NT2/D1 (cell line): ENCODE data around the gene F2RL1.
"Not testable (repeated sequence)": the region's sequence is repeated elsewhere in the genome, so short reads cannot be mapped to it uniquely, and the experiment has no call there.

Experiments used
- DNase-seq: peaks from one replicate; pipeline ENCODE4 v3.0.0-alpha.2; 2011; ENCODE audit warnings: low read depth, low spot score
- H3K27me3 ChIP-seq: 2 replicates; pipeline ENCODE4 v1.6.0; 2011; ENCODE audit warnings: mild to moderate bottlenecking; ENCODE audit not compliant: insufficient read length, insufficient read depth
- H3K36me3 ChIP-seq: 2 replicates; pipeline ENCODE4 v1.6.1; 2011; ENCODE audit warnings: mild to moderate bottlenecking, low read length, mixed read lengths; ENCODE audit not compliant: insufficient read depth, insufficient read length
- H3K4me1 ChIP-seq: 2 replicates; pipeline ENCODE4 v1.5.1; 2011; ENCODE audit not compliant: insufficient read depth, insufficient read length
- H3K4me3 ChIP-seq: 2 replicates; pipeline ENCODE4 v1.5.1; 2011; ENCODE audit warnings: low read depth; ENCODE audit not compliant: insufficient read length
- H3K9ac ChIP-seq: 2 replicates; pipeline ENCODE4 v1.6.0; 2011; ENCODE audit warnings: low read depth; ENCODE audit not compliant: insufficient read length
- H3K9me3 ChIP-seq: 2 replicates; pipeline ENCODE4 v1.5.1; 2011; ENCODE audit warnings: mild to moderate bottlenecking, low read length; ENCODE audit not compliant: insufficient read depth
- SUZ12 ChIP-seq: IDR thresholded peaks from 2 replicates; pipeline ENCODE4 v1.6.1; 2011; ENCODE audit not compliant: insufficient read length, insufficient read depth; ENCODE audit errors: extremely low read depth
- YY1 ChIP-seq: IDR thresholded peaks from 2 replicates; pipeline ENCODE4 v1.6.1; 2011; ENCODE audit not compliant: insufficient read length, insufficient read depth
- ZNF274 ChIP-seq: IDR thresholded peaks from 2 replicates; pipeline ENCODE4 v1.6.1; 2011; ENCODE audit warnings: mild to moderate bottlenecking, low read depth, low read length

Gene F2RL1

GRCh38 chr5:76808141-76808691, 10.6 kb upstream of the F2RL1 start:
- no peak overlapping the region for H3K4me3 ChIP-seq
- peak overlapping the region; percentile 34 for H3K9ac ChIP-seq
- peaks cover 4% of the 10 kb centered on the region for H3K4me1 ChIP-seq
- TF ChIP-seq YY1 (no peak), SUZ12 (no peak), ZNF274 (no peak)
- no peaks in the 10 kb centered on the region for H3K27me3 ChIP-seq
- peaks cover 7% of the 10 kb centered on the region; the same call in 1 of the 2 replicates for H3K9me3 ChIP-seq
- peak; percentile 83 for DNase-seq
- no peaks in the 10 kb centered on the region for H3K36me3 ChIP-seq

- H3K9me3 ChIP-seq = peaks cover 7% of the 10 kb centered on the region; the same call in 1 of the 2 replicates
- no peaks in the 10 kb centered on the region for H3K27me3 ChIP-seq
- no peaks in the 10 kb centered on the region for H3K36me3 ChIP-seq
- peak overlapping the region; percentile 42 for H3K9ac ChIP-seq
- H3K4me3 ChIP-seq = no peak overlapping the region
- peaks cover 4% of the 10 kb centered on the region for H3K4me1 ChIP-seq
- DNase-seq = no peak
- TF ChIP-seq ZNF274 (no peak), SUZ12 (no peak), YY1 (no peak)
These were observed 9.7 kb upstream of the F2RL1 start for GRCh38 chr5:76809141-76809540.

GRCh38 chr5:76810236-76810635, 8.6 kb upstream of the F2RL1 start:
- no peak for DNase-seq
- peaks cover 7% of the 10 kb centered on the region; the same call in 1 of the 2 replicates for H3K9me3 ChIP-seq
- no peaks in the 10 kb centered on the region for H3K36me3 ChIP-seq
- H3K27me3 ChIP-seq = no peaks in the 10 kb centered on the region
- TF ChIP-seq ZNF274 = no peak
- no peak for TF ChIP-seq YY1
- no peak for TF ChIP-seq SUZ12
- no peak overlapping the region for H3K4me3 ChIP-seq
- no peak overlapping the region for H3K9ac ChIP-seq
- H3K4me1 ChIP-seq = peaks cover 4% of the 10 kb centered on the region

- H3K9me3 ChIP-seq = peaks cover 7% of the 10 kb centered on the region; the same call in 1 of the 2 replicates
- DNase-seq = no peak
- no peak for TF ChIP-seq YY1
- TF ChIP-seq SUZ12 = no peak
- no peak for TF ChIP-seq ZNF274
- H3K36me3 ChIP-seq = no peaks in the 10 kb centered on the region
- no peaks in the 10 kb centered on the region for H3K27me3 ChIP-seq
- H3K4me3 ChIP-seq = no peak overlapping the region
- H3K4me1 ChIP-seq = peaks cover 4% of the 10 kb centered on the region
- no peak overlapping the region for H3K9ac ChIP-seq
These were observed 7.6 kb upstream of the F2RL1 start for GRCh38 chr5:76811214-76811613.

GRCh38 chr5:76812209-76812608, 6.6 kb upstream of the F2RL1 start:
- H3K9ac ChIP-seq, H3K9me3 ChIP-seq, H3K27me3 ChIP-seq, H3K4me1 ChIP-seq, H3K4me3 ChIP-seq, H3K36me3 ChIP-seq, DNase-seq: not testable (repeated sequence)

- DNase-seq = no peak
- Histone ChIP-seq H3K4me1 (peaks cover 3% of the 10 kb centered on the region), H3K4me3 (no peak overlapping the region), H3K36me3 (no peaks in the 10 kb centered on the region), H3K9me3 (peaks cover 7% of the 10 kb centered on the region; the same call in 1 of the 2 replicates), H3K27me3 (peaks cover 4% of the 10 kb centered on the region), H3K9ac (no peak overlapping the region)
- TF ChIP-seq SUZ12 (no peak), YY1 (no peak), ZNF274 (no peak)
These were observed 4.8 kb upstream of the F2RL1 start for GRCh38 chr5:76813982-76814562.

- Histone ChIP-seq H3K36me3 (no peaks in the 10 kb centered on the region), H3K4me1 (no peaks in the 10 kb centered on the region), H3K4me3 (no peak overlapping the region), H3K9me3 (peaks cover 1% of the 10 kb centered on the region; the same call in 1 of the 2 replicates), H3K9ac (no peak overlapping the region), H3K27me3 (peaks cover 4% of the 10 kb centered on the region)
- TF ChIP-seq YY1 = no peak
- TF ChIP-seq SUZ12 = no peak
- TF ChIP-seq ZNF274 = no peak
- no peak for DNase-seq
These were observed 2.6 kb upstream of the F2RL1 start for GRCh38 chr5:76816110-76816831.
